Measurements from ENCODE around the gene ELAPOR2.

- no peak for TF ChIP-seq CTCF (IDR thresholded peaks at IDR 0.05)
- no peak for TF ChIP-seq ZFX (IDR thresholded peaks at IDR 0.05; ENCODE audit: borderline replicate concordance)
Measured at GRCh38 chr7:87107949-87108776, 48.7 kb upstream of the ELAPOR2 start.

All from 22Rv1 (cell line).